ENCODE data around the gene TUBB3.
"Not testable (repeated sequence)": the region's sequence is repeated elsewhere in the genome, so short reads cannot be mapped to it uniquely, and the experiment has no call there.

Gene TUBB3

DNA sequence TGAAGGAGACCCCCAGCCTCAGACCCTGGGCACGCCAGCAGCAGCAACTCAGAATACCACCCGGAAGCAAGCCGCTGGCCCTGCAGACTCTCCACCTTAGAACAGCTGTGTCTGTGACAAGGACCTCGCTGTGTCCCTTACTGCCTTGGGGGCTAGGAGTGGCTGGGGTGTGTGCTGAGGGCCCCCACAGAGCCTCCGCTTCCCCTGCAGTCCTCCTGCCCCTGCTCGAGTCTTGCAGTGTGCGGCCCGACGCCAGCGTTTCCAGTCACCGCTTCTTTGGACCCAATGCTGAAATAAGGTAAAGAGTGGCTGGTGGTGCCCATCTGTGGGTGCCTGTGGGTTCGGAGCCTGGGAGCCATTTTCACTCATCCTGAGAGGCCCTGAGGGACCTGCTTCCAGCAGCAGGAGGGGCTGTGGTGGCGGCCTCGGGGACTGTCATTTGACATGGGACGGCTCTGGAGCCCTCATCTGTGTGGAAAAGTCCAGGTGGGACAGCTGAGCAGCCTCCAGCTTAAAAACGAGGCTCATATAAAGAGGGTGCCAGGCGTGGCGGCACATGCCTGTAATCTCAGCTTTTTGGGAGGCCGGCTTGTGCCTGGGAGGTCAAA is 19.1 kb upstream of the TUBB3 start:
- no peak for DNase-seq

DNA sequence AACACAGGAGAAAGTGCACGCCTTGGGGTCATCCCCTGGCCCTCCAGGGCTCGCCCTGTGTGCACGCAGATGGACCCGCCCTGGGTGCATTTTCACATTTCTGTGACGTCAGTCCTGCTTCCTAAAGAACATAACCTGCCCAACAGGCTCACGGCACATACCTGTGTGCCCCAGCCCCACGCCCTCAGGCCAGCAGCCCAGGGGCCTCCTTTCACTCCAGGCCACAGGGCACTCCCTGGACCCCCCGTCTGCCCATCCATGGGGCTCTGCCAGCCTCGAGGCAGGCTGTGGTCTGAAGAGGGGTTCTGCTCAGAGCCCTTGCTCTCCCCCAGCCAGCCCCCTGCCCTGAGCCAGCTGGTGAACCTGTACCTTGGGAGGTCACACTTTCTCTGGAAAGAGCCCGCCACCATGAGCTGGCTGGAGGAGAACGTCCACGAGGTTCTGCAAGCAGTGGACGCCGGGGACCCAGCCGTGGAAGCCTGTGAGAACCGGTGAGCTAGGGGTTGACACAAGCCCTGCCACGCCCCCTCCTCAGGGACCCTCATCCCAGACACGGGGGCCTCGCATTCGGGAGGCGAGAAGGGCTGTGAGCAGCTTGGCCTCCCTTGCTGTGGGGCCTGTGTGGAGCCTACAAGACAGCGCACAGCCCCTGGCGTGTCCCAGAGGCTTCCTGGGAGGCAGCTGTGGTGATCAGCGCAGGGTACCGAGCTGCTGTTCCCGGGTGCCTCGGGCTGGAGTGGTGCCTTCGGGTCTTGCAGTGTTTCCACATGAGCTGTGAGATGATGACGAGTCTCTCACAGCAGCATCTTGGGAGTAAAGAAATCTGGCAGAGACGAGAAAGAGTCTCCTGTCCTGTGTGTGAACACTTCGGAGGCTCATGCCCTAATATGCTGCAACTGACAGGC is 18.3 kb upstream of the TUBB3 start:
- DNase-seq: no peak

DNA sequence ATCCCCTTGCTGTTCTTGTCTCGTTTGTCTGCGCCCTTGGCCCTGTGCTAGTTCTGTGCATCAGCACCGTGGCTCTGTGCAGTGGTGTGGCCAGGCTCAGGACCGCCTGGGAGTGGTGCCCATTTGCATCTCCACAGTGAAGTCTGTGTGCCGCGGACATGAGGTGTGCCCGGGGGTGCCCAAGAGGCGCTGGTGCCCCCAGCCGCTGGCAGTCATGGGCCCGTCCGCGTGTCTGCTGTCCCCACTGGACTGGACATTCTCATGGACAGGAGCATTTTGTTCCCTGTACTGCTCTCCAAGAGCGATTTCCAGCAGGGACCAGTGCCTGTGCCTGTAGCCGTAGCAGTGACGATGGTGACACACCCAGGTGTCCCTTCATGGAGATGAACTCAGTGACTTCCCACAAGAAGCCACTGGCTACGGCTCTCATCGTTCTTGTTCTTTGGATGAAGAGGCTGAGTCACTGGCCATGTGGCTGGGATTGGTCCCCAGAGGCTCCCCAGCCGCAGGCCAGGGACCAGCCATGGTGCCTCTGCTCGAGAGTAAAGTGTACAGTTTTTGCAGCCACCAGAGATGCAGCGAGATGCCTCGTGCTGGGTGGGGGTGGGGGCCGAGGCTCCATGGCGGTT is 17.5 kb upstream of the TUBB3 start:
- no peak for DNase-seq

DNA sequence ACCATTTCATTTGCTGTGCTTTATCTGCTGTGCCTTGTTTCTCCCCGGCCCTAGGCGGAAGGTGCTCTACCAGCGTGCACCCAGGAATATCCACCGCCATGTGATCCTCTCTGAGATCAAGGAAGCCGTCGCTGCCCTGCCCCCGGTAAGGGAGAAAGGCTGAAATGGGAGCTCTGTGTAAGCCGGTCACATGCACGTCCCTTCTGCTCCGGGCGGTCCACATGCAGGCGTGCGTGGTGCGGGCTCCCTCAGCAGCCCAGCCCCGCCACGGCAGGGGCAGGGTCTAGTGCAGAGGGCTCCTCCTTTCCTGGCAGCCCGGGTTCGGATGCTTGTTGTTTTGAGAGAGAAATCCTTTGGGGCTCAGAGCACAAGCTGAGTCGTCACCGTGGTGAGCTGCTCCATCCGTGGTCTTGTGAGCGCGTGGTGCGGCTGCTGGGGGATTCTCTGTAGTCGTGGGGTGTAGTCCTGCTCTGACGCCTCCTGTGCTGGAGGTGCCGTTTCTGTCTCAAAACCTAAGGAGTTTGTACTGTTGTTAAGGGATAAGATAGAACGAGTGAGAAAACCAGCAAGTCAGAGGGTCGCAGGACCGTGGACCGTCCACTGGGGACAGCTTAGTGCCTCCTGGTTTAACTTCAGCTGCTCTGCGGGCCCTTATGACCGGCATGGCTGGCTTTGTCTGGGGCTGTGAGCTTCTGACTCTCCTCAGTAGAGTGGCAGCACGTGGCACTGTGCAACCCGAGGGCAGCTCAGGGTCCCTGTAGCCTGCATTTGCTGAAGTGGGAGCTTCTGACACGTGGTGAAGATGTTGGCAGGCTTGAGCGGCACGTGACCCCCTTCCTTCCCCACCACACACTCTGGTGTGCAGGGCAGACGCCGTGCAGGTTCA is 16.8 kb upstream of the TUBB3 start:
- no peak for DNase-seq

DNA sequence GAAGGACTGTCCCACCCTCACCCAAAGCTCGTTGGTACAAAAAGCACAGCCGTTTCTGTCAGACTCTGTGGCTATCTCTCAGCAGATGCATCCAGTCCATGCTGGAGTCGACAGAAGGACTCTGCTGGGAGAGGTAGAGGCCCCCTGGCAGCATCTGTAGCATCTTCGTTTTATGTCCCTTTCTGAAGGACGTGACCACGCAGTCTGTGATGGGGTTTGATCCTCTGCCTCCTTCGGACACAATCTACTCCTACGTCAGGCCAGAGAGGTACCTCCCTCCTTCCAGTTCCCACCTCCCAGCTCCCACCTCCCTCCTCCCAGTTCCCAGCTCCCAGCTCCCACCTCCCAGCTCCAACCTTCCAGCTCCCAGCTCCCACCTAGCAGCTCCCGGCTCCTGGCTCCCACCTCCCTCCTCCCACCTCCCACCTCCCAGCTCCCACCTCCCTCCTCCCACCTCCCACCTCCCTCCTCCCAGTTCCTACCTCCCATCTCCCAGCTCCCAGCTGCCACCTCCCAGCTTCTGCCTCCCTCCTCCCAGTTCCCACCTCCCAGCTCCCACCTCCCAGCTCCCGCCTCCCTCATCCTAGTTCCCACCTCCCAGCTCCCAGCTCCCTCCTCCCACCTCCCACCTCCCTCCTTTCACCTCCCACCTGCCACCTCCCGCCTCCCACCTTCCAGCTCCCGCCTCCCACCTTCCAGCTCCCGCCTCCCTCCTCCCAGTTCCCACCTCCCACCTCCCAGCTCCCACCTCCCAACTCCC is 15.9 kb upstream of the TUBB3 start:
- no peak for DNase-seq

DNA sequence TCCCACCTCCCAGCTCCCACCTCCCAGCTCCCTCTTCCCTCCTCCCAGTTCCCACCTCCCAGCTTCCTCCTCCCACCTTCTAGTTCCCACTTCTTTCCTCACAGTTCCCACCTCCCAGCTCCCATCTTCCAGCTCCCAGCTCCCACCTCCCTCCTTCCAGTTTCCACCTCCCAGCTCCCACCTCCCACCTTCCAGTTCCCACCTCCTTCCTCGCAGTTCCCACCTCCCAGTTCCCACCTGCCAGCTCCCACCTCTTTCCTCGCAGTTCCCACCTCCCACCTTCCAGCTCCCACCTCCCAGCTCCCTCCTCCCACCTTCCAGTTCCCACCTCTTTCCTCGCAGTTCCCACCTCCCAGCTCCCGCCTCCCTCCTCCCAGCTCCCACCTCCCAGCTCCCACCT is 14.9 kb upstream of the TUBB3 start:
- DNase-seq: no peak

DNA sequence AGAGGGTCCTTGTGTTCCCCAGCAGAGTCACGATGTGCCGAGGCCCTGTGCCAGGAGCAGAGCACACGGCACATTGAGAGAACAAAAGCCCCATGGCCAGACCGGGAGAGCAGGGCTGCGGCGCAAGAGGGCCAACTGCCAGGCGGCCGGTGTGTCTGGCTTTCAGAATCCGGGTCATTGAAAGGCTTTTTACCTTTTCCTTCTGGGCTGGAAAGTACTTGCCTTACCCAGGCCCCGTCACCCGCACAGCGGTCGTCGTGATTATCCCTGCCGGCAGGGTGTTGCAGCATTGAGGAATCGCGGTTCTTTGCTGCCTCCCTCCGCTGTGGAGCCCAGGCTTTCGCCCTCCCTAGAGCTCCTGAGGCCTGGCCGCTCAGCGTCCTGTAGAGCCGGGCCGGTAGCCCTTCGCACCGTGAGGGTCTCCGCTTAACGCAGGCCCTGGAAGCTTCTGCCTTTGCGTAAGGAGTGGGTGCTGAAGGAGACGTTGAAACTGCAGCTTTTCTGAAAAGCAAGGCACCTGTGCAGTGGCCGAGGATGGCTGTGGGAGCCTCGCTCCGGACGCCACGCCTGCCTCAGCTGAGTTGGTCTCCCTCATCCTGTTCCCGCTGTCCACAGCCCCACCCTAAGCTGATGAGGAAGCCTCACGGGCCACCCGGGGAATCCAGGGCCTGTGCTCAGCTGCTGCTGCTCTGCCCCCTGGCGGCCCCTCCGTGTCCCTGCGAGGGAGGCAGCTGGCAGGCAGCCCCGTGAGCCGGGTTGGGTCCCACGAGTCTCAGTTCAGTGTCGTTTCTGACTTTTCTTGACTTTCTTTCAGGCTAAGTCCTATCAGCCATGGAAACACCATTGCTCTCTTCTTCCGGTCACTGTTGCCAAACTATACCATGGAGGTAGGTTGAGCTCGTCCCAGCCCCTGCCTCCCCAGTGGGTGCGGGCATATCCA is 13.1 kb upstream of the TUBB3 start:
- DNase-seq: peak; percentile 73

DNA sequence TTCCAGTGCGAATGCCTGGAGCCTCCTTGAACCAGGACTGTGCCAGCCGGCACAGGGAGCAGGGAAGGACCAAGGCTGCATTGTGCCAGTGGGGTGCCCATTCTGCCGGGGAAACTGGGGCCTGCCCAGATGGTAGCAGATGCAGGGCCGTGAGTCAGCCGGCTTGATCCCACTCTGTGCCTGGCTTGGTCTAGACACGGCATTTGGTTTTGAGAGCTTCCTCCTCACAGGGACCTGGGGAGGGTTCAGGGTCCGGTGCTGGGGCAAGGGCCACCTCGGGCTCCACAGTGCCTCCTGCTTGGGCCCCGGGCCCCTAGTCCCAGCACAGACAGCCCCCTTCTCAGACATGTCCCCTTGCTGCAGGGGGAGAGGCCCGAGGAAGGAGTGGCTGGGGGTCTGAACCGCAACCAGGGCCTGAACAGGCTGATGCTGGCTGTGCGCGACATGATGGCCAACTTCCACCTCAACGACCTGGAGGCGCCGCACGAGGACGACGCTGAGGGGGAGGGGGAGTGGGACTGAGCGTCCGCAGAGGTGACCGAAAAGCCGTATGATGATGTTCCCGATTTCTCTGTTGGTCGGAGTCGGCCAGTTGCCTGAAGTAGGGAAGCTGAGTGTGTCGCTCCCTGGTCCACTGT is 12.3 kb upstream of the TUBB3 start:
- no peak for DNase-seq

DNA sequence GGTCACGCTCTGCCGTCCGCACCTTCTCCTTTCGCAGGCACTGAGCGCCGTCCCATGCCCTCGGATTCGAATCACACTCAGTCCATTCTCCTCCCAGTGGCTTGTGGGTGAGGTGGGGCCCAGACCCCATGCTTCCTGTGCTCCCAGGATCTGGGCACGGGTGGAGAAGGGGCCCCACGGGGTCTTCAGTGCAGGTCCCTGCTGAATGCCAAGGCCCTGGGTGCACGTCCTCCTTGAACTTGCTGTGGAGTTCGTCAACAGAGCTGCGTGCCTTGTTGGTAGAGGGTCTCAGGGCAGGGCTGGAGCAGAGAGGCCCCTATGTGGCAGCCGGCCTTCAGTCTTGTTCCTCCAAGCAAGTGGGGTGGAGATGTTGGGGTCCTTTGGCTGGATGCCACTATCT is 11.8 kb upstream of the TUBB3 start:
- no peak for DNase-seq

DNA sequence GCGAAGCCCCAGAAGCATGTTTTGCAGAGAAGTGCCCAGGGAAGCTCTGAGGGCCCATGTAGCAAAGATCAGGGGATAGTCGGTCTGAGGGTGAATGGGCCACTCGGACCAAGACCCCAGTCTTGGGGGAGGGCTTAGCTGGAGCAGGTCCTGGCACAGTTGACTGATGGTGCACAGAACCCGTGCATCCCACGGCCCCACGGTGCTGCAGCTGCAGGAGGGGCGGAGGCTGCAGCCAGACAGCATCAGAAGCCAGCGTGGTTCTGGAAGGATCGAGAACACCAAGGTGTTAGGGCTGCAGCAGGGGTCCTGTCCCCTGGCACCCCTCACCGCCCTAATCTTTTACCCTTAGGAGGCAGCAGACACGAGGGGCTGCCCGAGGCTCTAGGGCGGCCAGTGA is 11.0 kb upstream of the TUBB3 start:
- no peak for DNase-seq

DNA sequence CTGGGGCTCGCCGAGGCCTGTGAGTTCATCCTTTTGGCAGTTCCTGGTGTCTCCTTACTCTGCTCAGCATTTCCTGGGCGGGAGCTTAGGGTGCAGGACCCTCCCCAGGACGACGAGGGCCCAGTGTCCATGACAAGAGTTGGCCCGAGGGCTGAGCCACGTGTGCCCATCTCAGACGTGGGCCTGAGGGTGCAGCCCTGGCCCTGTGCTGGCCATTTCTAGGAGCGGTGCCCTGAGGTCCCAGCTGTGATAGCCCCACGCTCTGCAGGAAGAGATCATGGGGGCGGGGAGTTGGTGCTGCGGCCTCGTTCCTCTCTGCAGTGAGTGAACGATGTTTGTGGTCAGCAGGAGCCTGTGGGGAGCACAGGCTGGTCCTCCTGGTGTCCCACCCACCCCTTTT is 10.5 kb upstream of the TUBB3 start:
- DNase-seq: no peak

DNA sequence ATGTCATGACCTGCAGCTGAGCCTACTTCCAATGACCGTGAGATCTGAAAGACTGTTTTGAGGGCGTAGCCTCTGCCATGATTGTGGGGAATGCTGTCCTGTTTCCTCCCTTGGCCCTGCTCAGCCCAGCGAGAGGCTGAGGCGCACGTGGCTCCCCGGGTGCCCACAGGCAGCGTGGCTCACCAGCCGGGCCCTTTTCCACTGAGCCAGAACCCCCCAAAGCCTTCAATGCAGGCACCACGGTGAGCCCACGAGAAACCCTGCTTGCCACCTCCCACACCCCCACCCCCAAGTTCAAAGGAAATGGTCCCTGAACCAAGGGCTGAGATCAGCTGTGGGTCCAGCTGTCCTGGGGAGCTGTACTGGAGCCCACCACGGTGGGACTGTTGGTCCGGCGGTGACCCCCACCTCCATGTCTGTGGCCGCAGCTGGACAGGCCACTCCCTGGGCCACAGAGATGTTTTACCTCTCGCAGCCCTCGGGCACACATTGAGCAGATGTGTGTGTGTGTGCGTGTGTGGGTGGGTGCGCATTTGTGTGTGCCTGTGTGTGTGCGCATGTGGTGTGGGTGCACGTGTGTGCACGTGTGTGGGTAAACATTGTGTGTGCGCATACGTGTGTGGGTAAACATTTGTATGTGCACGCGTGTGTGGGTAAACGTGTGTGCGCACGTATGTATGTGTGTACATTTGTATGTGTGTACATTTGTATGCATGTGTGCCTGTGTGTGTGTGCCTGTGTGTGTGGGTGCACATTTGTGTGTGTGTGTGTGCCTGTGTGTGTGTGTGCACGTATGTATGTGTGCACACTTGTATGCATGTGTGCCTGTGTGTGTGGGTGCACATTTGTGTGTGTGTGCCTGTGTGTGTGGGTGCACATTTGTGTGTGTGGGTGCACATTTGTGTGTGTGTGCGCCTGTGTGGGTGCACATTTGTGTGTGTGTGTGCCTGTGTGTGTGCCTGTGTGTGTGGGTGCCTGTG is 9.4 kb upstream of the TUBB3 start:
- no peak for DNase-seq

DNA sequence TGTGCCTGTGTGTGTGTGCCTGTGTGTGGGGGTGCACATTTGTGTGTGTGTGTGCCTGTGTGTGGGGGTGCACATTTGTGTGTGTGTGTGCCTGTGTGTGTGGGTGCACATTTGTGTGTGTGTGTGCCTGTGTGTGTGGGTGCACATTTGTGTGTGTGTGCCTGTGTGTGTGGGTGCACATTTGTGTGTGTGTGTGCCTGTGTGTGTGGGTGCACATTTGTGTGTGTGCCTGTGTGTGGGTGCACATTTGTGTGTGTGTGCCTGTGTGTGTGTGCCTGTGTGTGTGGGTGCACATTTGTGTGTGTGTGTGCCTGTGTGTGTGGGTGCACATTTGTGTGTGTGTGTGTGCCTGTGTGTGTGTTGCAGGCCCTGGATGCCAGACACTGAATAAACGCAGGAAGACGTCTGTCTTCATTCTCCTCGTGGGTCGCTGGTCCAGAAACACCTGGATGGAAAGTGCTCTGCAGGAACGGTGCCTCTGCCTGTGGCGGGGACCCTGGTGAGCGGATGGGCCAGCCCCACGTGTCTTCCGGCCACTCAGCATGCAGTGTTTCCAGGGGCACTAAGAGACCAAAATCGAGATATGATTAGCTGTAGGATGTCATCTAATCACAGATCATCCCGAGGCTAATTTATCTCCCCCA is 8.4 kb upstream of the TUBB3 start:
- not testable (repeated sequence) for DNase-seq

DNA sequence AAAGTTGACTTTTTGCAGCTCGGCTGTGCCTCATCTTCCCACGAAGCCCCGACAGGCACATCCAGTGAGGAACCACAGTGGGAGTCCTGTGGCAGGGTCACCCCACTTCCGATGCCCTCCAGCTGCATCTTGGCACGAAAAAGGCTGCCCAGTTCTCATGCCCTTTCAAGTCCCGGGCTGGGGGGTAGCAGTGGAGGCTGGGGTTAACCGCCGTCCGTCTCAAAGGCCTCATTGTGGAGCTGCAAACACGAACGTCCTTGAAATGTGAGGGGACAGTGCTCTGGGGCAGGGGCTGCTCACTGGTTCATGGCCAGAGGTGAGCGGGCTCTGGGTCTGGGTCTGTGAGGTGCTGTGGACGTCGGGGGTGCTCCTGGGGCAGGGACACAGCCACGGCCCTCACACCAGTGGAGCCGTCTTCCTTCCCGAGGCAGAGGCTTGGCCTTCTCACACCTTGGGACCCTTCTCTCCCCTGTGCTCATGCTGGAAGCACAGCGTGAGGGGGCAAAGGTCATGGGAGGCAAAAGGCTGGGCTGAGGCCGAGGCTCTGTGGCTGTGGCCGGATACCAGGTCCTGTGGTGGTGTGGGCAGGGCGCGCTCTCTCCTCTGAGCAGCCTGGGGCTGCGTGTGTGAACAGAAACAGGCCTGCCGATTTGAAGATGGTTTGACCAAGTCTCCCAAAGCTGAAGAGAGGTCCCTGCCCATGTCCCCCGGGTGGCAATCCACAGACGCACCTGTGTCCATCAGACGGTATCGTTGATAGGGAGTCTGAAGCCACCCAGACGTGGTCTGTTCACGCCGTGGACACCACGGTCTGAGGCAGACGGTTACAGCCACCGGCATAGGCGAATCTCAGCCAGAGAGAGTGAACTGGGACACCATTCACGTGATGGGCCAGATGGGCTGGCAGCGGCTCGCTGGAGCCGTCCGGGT is 7.6 kb upstream of the TUBB3 start:
- no peak for DNase-seq

DNA sequence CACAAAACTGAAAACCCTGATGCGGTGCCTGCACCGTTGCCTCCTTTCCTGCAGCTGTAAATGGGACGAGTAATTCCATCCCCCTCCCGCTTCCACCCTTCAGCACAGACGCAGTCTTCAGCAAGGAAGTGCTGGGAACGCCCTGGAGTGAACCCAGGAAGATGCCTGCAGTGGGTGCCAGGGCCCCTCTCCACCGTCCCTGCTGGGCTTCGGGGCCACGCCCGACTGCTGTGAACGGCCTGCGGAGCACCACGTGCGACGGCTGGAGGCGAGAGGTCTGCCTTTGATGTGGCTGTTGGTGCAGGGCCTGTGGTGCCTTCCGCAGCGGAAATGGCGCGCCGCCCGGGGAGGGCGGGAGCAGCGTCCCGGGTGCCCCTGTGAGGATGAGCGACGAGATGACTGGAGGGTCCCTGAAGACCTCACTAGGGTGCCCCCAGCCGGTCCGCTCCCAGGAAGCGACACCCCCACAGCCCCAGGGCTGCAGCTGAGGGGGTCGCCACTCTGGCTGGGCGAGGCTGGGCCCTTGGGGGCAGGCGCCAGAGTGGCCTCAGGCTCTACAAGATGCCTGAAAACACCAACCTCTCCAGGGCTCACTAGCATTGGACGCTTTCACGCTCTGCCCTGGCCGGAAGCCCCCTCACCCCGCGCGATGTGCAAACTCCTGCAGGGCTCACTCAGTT is 5.2 kb upstream of the TUBB3 start:
- DNase-seq: peak; percentile 81

DNA sequence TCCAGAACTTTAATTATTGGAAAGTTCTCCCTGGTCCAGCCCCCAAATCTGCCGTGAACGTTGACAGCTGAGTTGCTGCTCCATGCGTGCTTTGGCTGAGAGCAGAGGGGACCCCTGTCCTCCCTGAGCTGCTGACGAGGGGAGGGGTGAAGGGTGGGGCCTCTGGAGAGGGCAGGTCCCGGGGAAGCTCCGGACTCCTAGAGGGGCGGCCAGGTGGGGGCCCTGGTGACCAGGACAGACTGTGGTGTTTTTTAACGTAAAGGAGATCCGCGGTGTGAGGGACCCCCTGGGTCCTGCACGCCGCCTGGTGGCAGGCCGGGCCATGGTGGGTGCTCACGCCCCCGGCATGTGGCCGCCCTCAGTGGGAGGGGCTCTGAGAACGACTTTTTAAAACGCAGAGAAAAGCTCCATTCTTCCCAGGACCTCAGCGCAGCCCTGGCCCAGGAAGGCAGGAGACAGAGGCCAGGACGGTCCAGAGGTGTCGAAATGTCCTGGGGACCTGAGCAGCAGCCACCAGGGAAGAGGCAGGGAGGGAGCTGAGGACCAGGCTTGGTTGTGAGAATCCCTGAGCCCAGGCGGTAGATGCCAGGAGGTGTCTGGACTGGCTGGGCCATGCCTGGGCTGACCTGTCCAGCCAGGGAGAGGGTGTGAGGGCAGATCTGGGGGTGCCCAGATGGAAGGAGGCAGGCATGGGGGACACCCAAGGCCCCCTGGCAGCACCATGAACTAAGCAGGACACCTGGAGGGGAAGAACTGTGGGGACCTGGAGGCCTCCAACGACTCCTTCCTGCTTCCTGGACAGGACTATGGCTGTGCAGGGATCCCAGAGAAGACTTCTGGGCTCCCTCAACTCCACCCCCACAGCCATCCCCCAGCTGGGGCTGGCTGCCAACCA is 4.4 kb upstream of the TUBB3 start, which contains the start of gene MC1R:
Gene MC1R (plus strand): TSS at position 410 of the 895 bp plus-strand sequence. CDS start 397 bp downstream, at position 807.
- no peak for DNase-seq

Measured in CD4-positive, alpha-beta T cell treated with Interleukin-15 for 1 hour (primary cell).